MM.1S (cell line): ENCODE results near the gene FAM174C.
A peak's percentile ranks its signal among the peaks of the same experiment; 100 is the strongest.

Experiments
- DNase-seq: peaks from one replicate; pipeline ENCODE4 v3.0.0-alpha.2; 2015
- H2AFZ ChIP-seq: fragments of 300-600 bp; sonication (generic); 2 replicates; pipeline ENCODE4 v1.6.0; 2016; ENCODE audit warnings: antibody characterized with exemption, low read length
- H3F3A ChIP-seq: fragments of 300-600 bp; sonication (generic); 2 replicates; pipeline ENCODE4 v1.6.1; 2016; ENCODE audit warnings: mild to moderate bottlenecking, antibody characterized with exemption, low read length, moderate library complexity, mixed read lengths; ENCODE audit not compliant: insufficient read depth
- H3K27ac ChIP-seq: fragments of 300-600 bp; sonication (generic); 2 replicates; pipeline ENCODE4 v1.5.1; 2016; ENCODE audit warnings: mild to moderate bottlenecking, low read length
- H3K27me3 ChIP-seq: fragments of 300-600 bp; sonication (generic); replicated peaks from 2 replicates; pipeline ENCODE4 v1.6.0; 2016; ENCODE audit warnings: low read length; ENCODE audit not compliant: insufficient read depth
- H3K36me3 ChIP-seq: fragments of 300-600 bp; sonication (generic); replicated peaks from 2 replicates; pipeline ENCODE4 v1.6.1; 2016; ENCODE audit warnings: mild to moderate bottlenecking, low read length, mixed read lengths; ENCODE audit not compliant: insufficient read depth
- H3K4me1 ChIP-seq: fragments of 300-600 bp; sonication (generic); 2 replicates; pipeline ENCODE4 v1.6.1; 2016; ENCODE audit warnings: low read length, mixed read lengths
- H3K4me2 ChIP-seq: fragments of 300-600 bp; sonication (generic); 2 replicates; pipeline ENCODE4 v1.6.0; 2016; ENCODE audit warnings: low read depth, low read length
- H3K4me3 ChIP-seq: fragments of 300-600 bp; sonication (generic); 2 replicates; pipeline ENCODE4 v1.5.1; 2016; ENCODE audit warnings: low read length, mixed read lengths
- H3K79me2 ChIP-seq: fragments of 300-600 bp; sonication (generic); 2 replicates; pipeline ENCODE4 v1.6.1; 2016; ENCODE audit warnings: mixed run types, low read length, mixed read lengths
- H3K9ac ChIP-seq: fragments of 300-600 bp; sonication (generic); 2 replicates; pipeline ENCODE4 v1.6.1; 2016; ENCODE audit warnings: low read length, mixed read lengths
- H3K9me2 ChIP-seq: fragments of 300-600 bp; sonication (generic); replicated peaks from 2 replicates; pipeline ENCODE4 v1.6.1; 2016; ENCODE audit warnings: mild to moderate bottlenecking, low read length, mixed read lengths; ENCODE audit not compliant: insufficient read depth
- H3K9me3 ChIP-seq: fragments of 300-600 bp; sonication (generic); replicated peaks from 2 replicates; pipeline ENCODE4 v1.6.1; 2016; ENCODE audit warnings: mild to moderate bottlenecking, low read length, mixed read lengths; ENCODE audit not compliant: insufficient read depth
- H4K20me1 ChIP-seq: fragments of 300-600 bp; sonication (generic); 2 replicates; pipeline ENCODE4 v1.6.1; 2016; ENCODE audit warnings: mild to moderate bottlenecking, low read length, moderate library complexity, mixed read lengths; ENCODE audit not compliant: insufficient read depth
- EZH2 ChIP-seq: fragments of 300-600 bp; sonication (generic); optimal IDR thresholded peaks from 2 replicates; pipeline ENCODE3; 2017; ENCODE audit warnings: low read depth, mild to moderate bottlenecking, antibody characterized with exemption, low read length, mixed read lengths
- EZH2phosphoT487 ChIP-seq: fragments of 300-600 bp; sonication (generic); IDR thresholded peaks from 2 replicates; pipeline ENCODE4 v1.6.1; 2018; ENCODE audit warnings: antibody characterized with exemption, low read length
- TF ChIP-seq, protein P1 (sequence below): fragments of 300-600 bp; sonication (generic); IDR thresholded peaks from 2 replicates; pipeline ENCODE4 v1.5.1; 2016; ENCODE audit warnings: antibody characterized with exemption, low read length, mixed read lengths

Gene FAM174C

DNA sequence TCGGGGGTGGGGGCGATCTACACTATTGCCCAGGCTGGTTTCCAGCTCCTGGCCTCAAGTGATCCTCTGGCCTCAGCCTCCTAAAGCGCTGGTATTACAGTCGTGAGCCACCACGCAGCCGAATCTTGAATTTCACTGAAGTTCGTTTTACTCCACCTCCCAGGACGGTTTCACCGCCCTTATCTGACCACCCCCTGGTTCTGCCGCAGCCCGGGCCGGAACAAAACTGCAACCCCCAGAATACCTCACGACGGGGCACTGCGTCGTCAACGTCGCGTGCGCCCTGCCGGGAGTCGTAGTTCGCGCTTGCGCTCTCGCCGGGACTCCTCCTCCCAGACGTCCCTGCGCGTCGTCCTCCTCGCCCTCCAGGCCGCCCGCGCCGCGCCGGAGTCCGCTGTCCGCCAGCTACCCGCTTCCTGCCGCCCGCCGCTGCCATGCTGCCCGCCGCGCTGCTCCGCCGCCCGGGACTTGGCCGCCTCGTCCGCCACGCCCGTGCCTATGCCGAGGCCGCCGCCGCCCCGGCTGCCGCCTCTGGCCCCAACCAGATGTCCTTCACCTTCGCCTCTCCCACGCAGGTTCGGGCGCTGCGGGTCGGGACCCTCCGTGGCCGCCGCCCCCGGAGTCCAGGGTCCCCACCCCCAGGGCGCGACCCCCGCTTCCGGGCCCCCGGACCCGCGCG is 33.8 kb upstream of the FAM174C start, which contains the start of gene ATP5F1D:
Gene ATP5F1D (plus strand): TSS at position 335 of the 679 bp plus-strand sequence. CDS start 100 bp downstream, at position 435.
- no peak for TF ChIP-seq EZH2
- TF ChIP-seq, protein P1, sequence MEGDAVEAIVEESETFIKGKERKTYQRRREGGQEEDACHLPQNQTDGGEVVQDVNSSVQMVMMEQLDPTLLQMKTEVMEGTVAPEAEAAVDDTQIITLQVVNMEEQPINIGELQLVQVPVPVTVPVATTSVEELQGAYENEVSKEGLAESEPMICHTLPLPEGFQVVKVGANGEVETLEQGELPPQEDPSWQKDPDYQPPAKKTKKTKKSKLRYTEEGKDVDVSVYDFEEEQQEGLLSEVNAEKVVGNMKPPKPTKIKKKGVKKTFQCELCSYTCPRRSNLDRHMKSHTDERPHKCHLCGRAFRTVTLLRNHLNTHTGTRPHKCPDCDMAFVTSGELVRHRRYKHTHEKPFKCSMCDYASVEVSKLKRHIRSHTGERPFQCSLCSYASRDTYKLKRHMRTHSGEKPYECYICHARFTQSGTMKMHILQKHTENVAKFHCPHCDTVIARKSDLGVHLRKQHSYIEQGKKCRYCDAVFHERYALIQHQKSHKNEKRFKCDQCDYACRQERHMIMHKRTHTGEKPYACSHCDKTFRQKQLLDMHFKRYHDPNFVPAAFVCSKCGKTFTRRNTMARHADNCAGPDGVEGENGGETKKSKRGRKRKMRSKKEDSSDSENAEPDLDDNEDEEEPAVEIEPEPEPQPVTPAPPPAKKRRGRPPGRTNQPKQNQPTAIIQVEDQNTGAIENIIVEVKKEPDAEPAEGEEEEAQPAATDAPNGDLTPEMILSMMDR = no peak
- no peak for TF ChIP-seq EZH2phosphoT487
- peaks cover 33% of the 10 kb centered on the region for H3F3A ChIP-seq
- H3K27ac ChIP-seq = no peak within 1 kb of the TSS
- H3K9me3 ChIP-seq = no peaks in the 10 kb centered on the region
- H4K20me1 ChIP-seq = no peaks in the 10 kb centered on the region
- H2AFZ ChIP-seq = peak within 1 kb of the TSS; percentile 77
- H3K36me3 ChIP-seq = no peaks in the 10 kb centered on the region
- peaks cover 28% of the 10 kb centered on the region for H3K27me3 ChIP-seq
- peaks cover 17% of the 10 kb centered on the region for H3K4me1 ChIP-seq
- H3K4me3 ChIP-seq = peak within 1 kb of the TSS; percentile 88
- peak within 1 kb of the TSS; percentile 99 for H3K4me2 ChIP-seq
- H3K9ac ChIP-seq = peak within 1 kb of the TSS; percentile 86
- H3K9me2 ChIP-seq = no peaks in the 10 kb centered on the region
- peak; percentile 99 for DNase-seq
- H3K79me2 ChIP-seq = peaks cover 33% of the 10 kb centered on the region

DNA sequence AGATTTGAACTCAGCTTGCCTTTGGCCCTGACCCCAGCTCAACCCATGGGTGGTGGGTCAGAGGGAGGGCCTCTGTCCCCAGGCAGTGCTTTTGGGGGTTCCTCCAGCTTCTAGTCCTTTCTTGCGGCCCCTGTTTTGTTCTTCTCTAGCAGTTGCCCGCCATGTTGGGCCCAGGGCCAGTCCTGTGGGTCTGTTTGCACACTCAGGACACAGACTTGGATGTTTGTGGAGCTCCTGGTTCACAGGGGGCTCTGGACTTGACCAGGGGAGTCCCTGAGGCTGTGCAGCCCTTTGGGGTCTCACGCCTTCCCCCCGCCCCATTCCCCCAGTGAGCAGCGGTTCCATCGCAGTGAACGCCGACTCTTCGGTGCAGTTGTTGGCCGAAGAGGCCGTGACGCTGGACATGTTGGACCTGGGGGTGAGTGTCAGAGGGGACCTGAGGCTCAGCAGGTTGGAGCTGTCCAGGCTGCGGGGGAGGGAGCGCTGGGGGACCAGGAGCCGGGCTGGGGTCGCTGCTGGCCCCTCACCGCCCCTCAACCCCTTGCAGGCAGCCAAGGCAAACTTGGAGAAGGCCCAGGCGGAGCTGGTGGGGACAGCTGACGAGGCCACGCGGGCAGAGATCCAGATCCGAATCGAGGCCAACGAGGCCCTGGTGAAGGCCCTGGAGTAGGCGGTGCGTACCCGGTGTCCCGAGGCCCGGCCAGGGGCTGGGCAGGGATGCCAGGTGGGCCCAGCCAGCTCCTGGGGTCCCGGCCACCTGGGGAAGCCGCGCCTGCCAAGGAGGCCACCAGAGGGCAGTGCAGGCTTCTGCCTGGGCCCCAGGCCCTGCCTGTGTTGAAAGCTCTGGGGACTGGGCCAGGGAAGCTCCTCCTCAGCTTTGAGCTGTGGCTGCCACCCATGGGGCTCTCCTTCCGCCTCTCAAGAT is 31.3 kb upstream of the FAM174C start:
- TF ChIP-seq EZH2 (no peak), EZH2phosphoT487 (no peak)
- TF ChIP-seq, protein P1 = peak; percentile 97
- Histone ChIP-seq H3K9ac (no peak overlapping the region), H2AFZ (no peak overlapping the region), H3K9me2 (no peaks in the 10 kb centered on the region), H3K27ac (no peak overlapping the region), H3K36me3 (no peaks in the 10 kb centered on the region), H3K4me3 (no peak overlapping the region), H3K4me2 (peak overlapping the region; percentile 15; the same call in 1 of the 2 replicates), H4K20me1 (no peaks in the 10 kb centered on the region), H3K4me1 (peaks cover 26% of the 10 kb centered on the region), H3K9me3 (no peaks in the 10 kb centered on the region), H3F3A (peaks cover 43% of the 10 kb centered on the region), H3K79me2 (peaks cover 33% of the 10 kb centered on the region), H3K27me3 (peaks cover 10% of the 10 kb centered on the region)
- peak; percentile 84 for DNase-seq

- Histone ChIP-seq H3K79me2 (peaks cover 36% of the 10 kb centered on the region), H2AFZ (no peak overlapping the region), H3K36me3 (no peaks in the 10 kb centered on the region), H3K9ac (no peak overlapping the region), H3K9me3 (no peaks in the 10 kb centered on the region), H4K20me1 (no peaks in the 10 kb centered on the region), H3K27ac (no peak overlapping the region), H3F3A (peaks cover 35% of the 10 kb centered on the region), H3K4me2 (peak overlapping the region; percentile 7; the same call in 1 of the 2 replicates), H3K27me3 (0 out of 2 replicates have a peak, but pooled peaks cover 1% of the 10 kb centered on the region), H3K9me2 (no peaks in the 10 kb centered on the region), H3K4me3 (no peak overlapping the region), H3K4me1 (peaks cover 26% of the 10 kb centered on the region)
- DNase-seq = no peak
- TF ChIP-seq EZH2phosphoT487 = no peak
- TF ChIP-seq EZH2 = no peak
- TF ChIP-seq, protein P1 = no peak
Observed at GRCh38 chr19:1244693-1245451, 30.5 kb upstream of the FAM174C start.
